GM12878 (cell line): Measurements from ENCODE around the gene THSD8. TPM values are rescaled to one million over a fixed set of nuclear protein-coding genes. Genes with fewer than 3 reads are reported as not detected.
A peak's percentile ranks its signal among the peaks of the same experiment; 100 is the strongest.

Source experiments
- ATF7 ChIP-seq: fragments of 450-650 bp; IDR thresholded peaks from 2 replicates; pipeline ENCODE4 v1.6.1; 2016; ENCODE audit warnings: low read depth, mild to moderate bottlenecking
- BACH1 ChIP-seq: fragments of 450-650 bp; IDR thresholded peaks from 2 replicates; pipeline ENCODE4 v1.6.1; 2017; ENCODE audit warnings: mild to moderate bottlenecking, borderline replicate concordance
- BRCA1 ChIP-seq: IDR thresholded peaks from 2 replicates; pipeline ENCODE4 v1.6.1; 2011; ENCODE audit warnings: low read depth, low read length, improper control_type of control experiment
- ETV6 ChIP-seq, 2 experiments: fragments of 450-650 bp in 1 of 2; IDR thresholded peaks in 1 of 2; conservative IDR thresholded peaks in 1 of 2; 2 replicates each; pipeline ENCODE4 v1.6.1; 2014; ENCODE audit warnings: antibody characterized with exemption in 1 of 2, borderline replicate concordance in 1 of 2, low read depth in 1 of 2, mild to moderate bottlenecking in 1 of 2, moderate library complexity in 1 of 2
- IKZF1 ChIP-seq: fragments of 450-650 bp; conservative IDR thresholded peaks from 2 replicates; pipeline ENCODE4 v1.6.1; 2017; ENCODE audit warnings: antibody characterized with exemption, mild to moderate bottlenecking
- JUNB ChIP-seq: IDR thresholded peaks from 2 replicates; pipeline ENCODE4 v1.6.1; 2016; ENCODE audit warnings: antibody characterized with exemption, mild to moderate bottlenecking
- MEF2B ChIP-seq: fragments of 450-650 bp; IDR thresholded peaks from 2 replicates; pipeline ENCODE4 v1.6.1; 2018; ENCODE audit warnings: mild to moderate bottlenecking, moderate library complexity; ENCODE audit not compliant: partially characterized antibody, poor library complexity, severe bottlenecking
- MTA2 ChIP-seq: fragments of 450-650 bp; IDR thresholded peaks from 2 replicates; pipeline ENCODE4 v1.6.1; 2016; ENCODE audit warnings: low read depth, mild to moderate bottlenecking, moderate library complexity
- MYC ChIP-seq: IDR thresholded peaks from 2 replicates; pipeline ENCODE4 v1.6.1; 2011; ENCODE audit warnings: mild to moderate bottlenecking, low read length, moderate library complexity, inconsistent platforms; ENCODE audit not compliant: insufficient read depth, insufficient replicate concordance, insufficient read length, severe bottlenecking
- NRF1 ChIP-seq: conservative IDR thresholded peaks from 2 replicates; pipeline ENCODE4 v1.6.1; 2011; ENCODE audit warnings: mild to moderate bottlenecking, low read depth, low read length, improper control_type of control experiment
- RELA ChIP-seq: fragments of 450-650 bp; IDR thresholded peaks from 2 replicates; pipeline ENCODE4 v1.8.0; 2014; ENCODE audit warnings: borderline replicate concordance; ENCODE audit not compliant: partially characterized antibody
- SIN3A ChIP-seq: IDR thresholded peaks from 2 replicates; pipeline ENCODE4 v1.6.1; 2012; ENCODE audit warnings: low read depth, low read length, improper control_type of control experiment
- SMAD1 ChIP-seq: fragments of 450-650 bp; IDR thresholded peaks from 2 replicates; pipeline ENCODE4 v1.6.1; 2018; ENCODE audit warnings: mild to moderate bottlenecking, low read depth; ENCODE audit not compliant: partially characterized antibody
- SREBF1 ChIP-seq: IDR thresholded peaks from 2 replicates; pipeline ENCODE4 v1.6.1; 2012; ENCODE audit warnings: mild to moderate bottlenecking, low read length
- TBL1XR1 ChIP-seq: IDR thresholded peaks from 2 replicates; pipeline ENCODE4 v1.6.1; 2012; ENCODE audit warnings: low read depth, low read length, improper control_type of control experiment
- WRNIP1 ChIP-seq: IDR thresholded peaks from 2 replicates; pipeline ENCODE4 v1.6.1; 2011; ENCODE audit warnings: low read depth, low read length, improper control_type of control experiment, borderline replicate concordance
- ZBTB4 ChIP-seq: fragments of 450-650 bp; formaldehyde crosslinking; IDR thresholded peaks from 2 replicates; pipeline ENCODE4 v1.4.0; 2022; ENCODE audit warnings: mild to moderate bottlenecking, moderate library complexity
- ZBTB40 ChIP-seq: fragments of 450-650 bp; IDR thresholded peaks from 2 replicates; pipeline ENCODE4 v1.6.1; 2016; ENCODE audit warnings: mild to moderate bottlenecking, moderate library complexity, borderline replicate concordance
- ZNF217 ChIP-seq: fragments of 450-650 bp; IDR thresholded peaks from 2 replicates; pipeline ENCODE4 v1.6.1; 2017; ENCODE audit warnings: antibody characterized with exemption, mild to moderate bottlenecking
- ZNF274 ChIP-seq: IDR thresholded peaks from one replicate; pipeline ENCODE4 v1.8.0; 2011; ENCODE audit not compliant: insufficient read length, insufficient read depth
- ZNF384 ChIP-seq: IDR thresholded peaks from 2 replicates; pipeline ENCODE4 v1.6.1; 2012; ENCODE audit warnings: low read depth, mild to moderate bottlenecking, low read length, improper control_type of control experiment, borderline replicate concordance
- polyA plus RNA-seq, 11 experiments: library from polyadenylated mRNA; depleted of rRNA in 4 of 11; unstranded in 6 of 11; stranded (reverse) in 5 of 11; fragments of >200 nt; fragmentation: Nextera tagmentation in 4 of 11; fragmentation: Illumina TruSeq in 1 of 11; extraction: Ambion mirVana in 4 of 11; extraction: Trizol in 1 of 11; gene quantifications; 1 replicate in 1 of 11; 2 replicates in 10 of 11; pipeline versions ENCODE4 v1.2.1 to v1.2.3, GENCODE V29; 2011 to 2016; ENCODE audit warnings: inconsistent platforms in 2 of 11, missing spikeins in 2 of 11, low read depth in 1 of 11
- total RNA-seq, 4 experiments: library from RNA; depleted of rRNA in 3 of 4; stranded (reverse); fragments of >200 nt in 3 of 4; fragmentation: Illumina TruSeq in 1 of 4; extraction: Trizol in 1 of 4; gene quantifications; 2 replicates each; pipeline versions ENCODE4 v1.2.1 to v1.2.3, GENCODE V29; 2013 to 2021
- TF ChIP-seq, protein P1 (sequence below): fragments of 150-350 bp; IDR thresholded peaks from 2 replicates; pipeline ENCODE4 v1.6.1; 2014; ENCODE audit warnings: mild to moderate bottlenecking, low read depth, low read length

THSD8 gene
- total and polyA plus RNA-seq, 10 of the 15 experiments (the other 5 are each of a cell fraction or from before 2014, with no cell fraction given), result 0.24 to 32.3 (median 21.3) TPM; not detected in 2

GRCh38 chr19:12784871-12785430, 16.9 kb upstream of the THSD8 start (continued):
- no peak for TF ChIP-seq ZBTB4 (CRISPR knock-in tag)
- no peak for TF ChIP-seq ZNF384
- TF ChIP-seq SMAD1, result peak; percentile 56
- peak; percentile 74 for TF ChIP-seq MTA2
- no peak for TF ChIP-seq TBL1XR1
- no peak for TF ChIP-seq IKZF1
- no peak for TF ChIP-seq RELA
- TF ChIP-seq ETV6 (conservative IDR thresholded peaks at IDR 0.05 in 1 of 2, IDR thresholded peaks at IDR 0.05 in 1 of 2; ENCODE audit: borderline replicate concordance in 1 of 2, low read depth in 1 of 2), result 0 out of 4 replicates have a peak, but pooled peaks of 1 of the 2 experiments have one; percentile 40
- TF ChIP-seq SREBF1, result no peak
- no peak for TF ChIP-seq ZNF217
- TF ChIP-seq NRF1, result no peak
- 0 out of 2 replicates have a peak, but pooled peaks have one; percentile 60 for TF ChIP-seq WRNIP1
- TF ChIP-seq BRCA1, result no peak
- no peak for TF ChIP-seq JUNB
- TF ChIP-seq ZBTB40, result no peak
- no peak for TF ChIP-seq ZNF274
- TF ChIP-seq, protein P1, sequence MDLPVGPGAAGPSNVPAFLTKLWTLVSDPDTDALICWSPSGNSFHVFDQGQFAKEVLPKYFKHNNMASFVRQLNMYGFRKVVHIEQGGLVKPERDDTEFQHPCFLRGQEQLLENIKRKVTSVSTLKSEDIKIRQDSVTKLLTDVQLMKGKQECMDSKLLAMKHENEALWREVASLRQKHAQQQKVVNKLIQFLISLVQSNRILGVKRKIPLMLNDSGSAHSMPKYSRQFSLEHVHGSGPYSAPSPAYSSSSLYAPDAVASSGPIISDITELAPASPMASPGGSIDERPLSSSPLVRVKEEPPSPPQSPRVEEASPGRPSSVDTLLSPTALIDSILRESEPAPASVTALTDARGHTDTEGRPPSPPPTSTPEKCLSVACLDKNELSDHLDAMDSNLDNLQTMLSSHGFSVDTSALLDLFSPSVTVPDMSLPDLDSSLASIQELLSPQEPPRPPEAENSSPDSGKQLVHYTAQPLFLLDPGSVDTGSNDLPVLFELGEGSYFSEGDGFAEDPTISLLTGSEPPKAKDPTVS, result no peak
- no peak for TF ChIP-seq SIN3A
- no peak for TF ChIP-seq MYC
- TF ChIP-seq BACH1, result no peak
- peak; percentile 44 for TF ChIP-seq MEF2B
- TF ChIP-seq ATF7, result peak; percentile 75
